ENCODE data around the gene MORN2.

The MORN2 gene

DNA sequence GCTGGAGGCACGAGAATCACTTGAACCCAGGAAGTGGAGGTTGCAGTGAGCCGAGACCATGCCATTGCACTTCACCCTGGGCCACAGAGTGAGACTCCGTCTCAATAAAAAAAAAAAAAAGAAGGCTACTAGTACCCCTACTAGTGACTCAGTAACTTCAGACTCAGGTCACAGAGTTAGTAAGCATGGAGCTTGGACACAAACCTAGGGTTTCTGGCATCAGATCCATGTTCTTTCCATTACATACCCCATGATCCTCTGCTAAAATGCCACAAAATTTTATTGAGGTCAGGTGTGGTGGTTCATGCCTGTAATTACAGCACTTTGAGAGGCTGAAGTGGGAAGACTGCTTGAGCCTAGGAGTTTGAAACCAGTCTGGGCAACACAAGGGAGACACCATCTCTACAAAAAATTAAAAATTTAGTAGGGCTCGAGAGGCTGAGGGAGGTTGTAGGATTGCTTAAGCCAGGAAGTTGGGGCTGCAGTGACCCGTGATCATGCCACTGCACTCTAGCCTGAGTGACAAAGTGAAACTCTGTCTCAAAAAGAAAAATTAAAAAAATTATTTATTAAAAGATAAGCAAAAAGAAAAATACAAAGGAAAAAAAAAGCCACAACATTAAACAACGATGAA lies 45.1 kb upstream of the MORN2 start:
- no peak for ATAC-seq (ENCODE audit: insufficient read depth, low read depth)
- Histone ChIP-seq H3K79me2 (ENCODE audit: insufficient read depth, low read length) (no peaks in the 10 kb centered on the region), H2AFZ (ENCODE audit: low read depth, low read length) (no peak overlapping the region), H3K9ac (ENCODE audit: low read depth, low read length) (no peak overlapping the region), H4K20me1 (ENCODE audit: insufficient read depth, low read length) (no peaks in the 10 kb centered on the region), H3K4me3 (ENCODE audit: low read depth in 1 of 2, low read length in 2 of 2) (no peak overlapping the region), H3K4me2 (ENCODE audit: insufficient read depth, low read length) (no peak overlapping the region), H3K9me3 (ENCODE audit: insufficient read depth, low read length, severe bottlenecking) (no peaks in the 10 kb centered on the region), H3K27ac (ENCODE audit: low read length) (no peak overlapping the region), H3K4me1 (ENCODE audit: insufficient read depth, low read length) (no peaks in the 10 kb centered on the region), H3K27me3 (ENCODE audit: insufficient read depth, low read length, poor library complexity) (no peaks in the 10 kb centered on the region), H3K36me3 (ENCODE audit: insufficient read depth, low read length) (peaks cover 34% of the 10 kb centered on the region; the same call in 1 of the 2 replicates)
- no peak for DNase-seq
- no peak for TF ChIP-seq EZH2 (IDR thresholded peaks at IDR 0.05; ENCODE audit: borderline replicate concordance, low read depth, low read length, severe bottlenecking)
- TF ChIP-seq, protein P1, sequence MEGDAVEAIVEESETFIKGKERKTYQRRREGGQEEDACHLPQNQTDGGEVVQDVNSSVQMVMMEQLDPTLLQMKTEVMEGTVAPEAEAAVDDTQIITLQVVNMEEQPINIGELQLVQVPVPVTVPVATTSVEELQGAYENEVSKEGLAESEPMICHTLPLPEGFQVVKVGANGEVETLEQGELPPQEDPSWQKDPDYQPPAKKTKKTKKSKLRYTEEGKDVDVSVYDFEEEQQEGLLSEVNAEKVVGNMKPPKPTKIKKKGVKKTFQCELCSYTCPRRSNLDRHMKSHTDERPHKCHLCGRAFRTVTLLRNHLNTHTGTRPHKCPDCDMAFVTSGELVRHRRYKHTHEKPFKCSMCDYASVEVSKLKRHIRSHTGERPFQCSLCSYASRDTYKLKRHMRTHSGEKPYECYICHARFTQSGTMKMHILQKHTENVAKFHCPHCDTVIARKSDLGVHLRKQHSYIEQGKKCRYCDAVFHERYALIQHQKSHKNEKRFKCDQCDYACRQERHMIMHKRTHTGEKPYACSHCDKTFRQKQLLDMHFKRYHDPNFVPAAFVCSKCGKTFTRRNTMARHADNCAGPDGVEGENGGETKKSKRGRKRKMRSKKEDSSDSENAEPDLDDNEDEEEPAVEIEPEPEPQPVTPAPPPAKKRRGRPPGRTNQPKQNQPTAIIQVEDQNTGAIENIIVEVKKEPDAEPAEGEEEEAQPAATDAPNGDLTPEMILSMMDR (IDR thresholded peaks at IDR 0.05; ENCODE audit: borderline replicate concordance, extremely low read depth, low read length, poor library complexity, severe bottlenecking) = no peak

DNA sequence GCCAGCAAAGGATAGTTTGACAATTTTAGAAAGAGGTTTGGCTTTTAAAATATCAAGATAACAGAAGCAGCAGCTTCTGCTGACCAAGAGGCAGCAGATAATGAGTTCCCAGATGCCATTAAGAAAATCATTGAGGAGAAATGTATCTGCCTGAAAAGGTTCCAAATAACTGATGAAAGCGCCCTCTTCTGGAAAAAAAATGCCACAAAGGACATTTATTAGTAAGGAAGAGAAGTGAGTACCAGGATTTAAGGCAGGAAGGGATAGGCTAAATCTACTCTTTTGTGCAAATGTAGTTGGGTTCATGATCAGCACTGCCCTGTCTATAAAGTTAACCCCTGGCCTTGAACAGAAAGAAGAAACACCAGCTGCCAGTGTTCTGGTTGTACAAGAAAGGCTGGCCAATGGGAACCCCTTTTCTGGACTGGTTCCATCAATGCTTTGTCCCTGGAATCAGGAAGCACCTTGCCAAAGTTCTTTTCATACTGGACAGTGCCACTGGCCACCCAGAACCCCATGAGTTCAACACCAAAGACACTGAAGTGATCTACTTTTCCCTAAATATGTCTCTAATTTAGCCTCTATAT lies 40.7 kb upstream of the MORN2 start:
- H3K79me2 ChIP-seq (ENCODE audit: insufficient read depth, low read length) = no peaks in the 10 kb centered on the region
- H3K27me3 ChIP-seq (ENCODE audit: insufficient read depth, low read length, poor library complexity) = no peaks in the 10 kb centered on the region
- H3K36me3 ChIP-seq (ENCODE audit: insufficient read depth, low read length) = peaks cover 37% of the 10 kb centered on the region; the same call in 1 of the 2 replicates
- no peaks in the 10 kb centered on the region for H4K20me1 ChIP-seq (ENCODE audit: insufficient read depth, low read length)
- H2AFZ ChIP-seq (ENCODE audit: low read depth, low read length) = no peak overlapping the region
- no peak overlapping the region for H3K27ac ChIP-seq (ENCODE audit: low read length)
- no peak overlapping the region for H3K9ac ChIP-seq (ENCODE audit: low read depth, low read length)
- H3K4me3 ChIP-seq (ENCODE audit: low read depth in 1 of 2, low read length in 2 of 2) = no peak overlapping the region
- no peaks in the 10 kb centered on the region for H3K9me3 ChIP-seq (ENCODE audit: insufficient read depth, low read length, severe bottlenecking)
- H3K4me2 ChIP-seq (ENCODE audit: insufficient read depth, low read length) = no peak overlapping the region
- no peaks in the 10 kb centered on the region for H3K4me1 ChIP-seq (ENCODE audit: insufficient read depth, low read length)
- DNase-seq (no peak), ATAC-seq (ENCODE audit: insufficient read depth, low read depth) (no peak)
- TF ChIP-seq, protein P1 (IDR thresholded peaks at IDR 0.05; ENCODE audit: borderline replicate concordance, extremely low read depth, low read length, poor library complexity, severe bottlenecking) = peak; percentile 60
- TF ChIP-seq EZH2 (IDR thresholded peaks at IDR 0.05; ENCODE audit: borderline replicate concordance, low read depth, low read length, severe bottlenecking) = no peak

GRCh38 chr2:38835990-38836389 lies 39.8 kb upstream of the MORN2 start:
- DNase-seq = no peak
- Histone ChIP-seq H3K4me3 (ENCODE audit: low read depth in 1 of 2, low read length in 2 of 2) (no peak overlapping the region), H4K20me1 (ENCODE audit: insufficient read depth, low read length) (no peaks in the 10 kb centered on the region), H3K4me2 (ENCODE audit: insufficient read depth, low read length) (no peak overlapping the region), H2AFZ (ENCODE audit: low read depth, low read length) (no peak overlapping the region), H3K27ac (ENCODE audit: low read length) (no peak overlapping the region), H3K9me3 (ENCODE audit: insufficient read depth, low read length, severe bottlenecking) (no peaks in the 10 kb centered on the region), H3K27me3 (ENCODE audit: insufficient read depth, low read length, poor library complexity) (no peaks in the 10 kb centered on the region), H3K9ac (ENCODE audit: low read depth, low read length) (no peak overlapping the region), H3K36me3 (ENCODE audit: insufficient read depth, low read length) (peaks cover 37% of the 10 kb centered on the region; the same call in 1 of the 2 replicates), H3K79me2 (ENCODE audit: insufficient read depth, low read length) (no peaks in the 10 kb centered on the region), H3K4me1 (ENCODE audit: insufficient read depth, low read length) (no peaks in the 10 kb centered on the region)
- TF ChIP-seq, protein P1 (IDR thresholded peaks at IDR 0.05; ENCODE audit: borderline replicate concordance, extremely low read depth, low read length, poor library complexity, severe bottlenecking) = no peak
- no peak for TF ChIP-seq EZH2 (IDR thresholded peaks at IDR 0.05; ENCODE audit: borderline replicate concordance, low read depth, low read length, severe bottlenecking)
- no peak for ATAC-seq (ENCODE audit: insufficient read depth, low read depth)
